ENCODE results near the gene ANGPTL5. TPM values are rescaled to one million over a fixed set of nuclear protein-coding genes. Genes with fewer than 3 reads are reported as not detected.
"Not testable (repeated sequence)": the region's sequence is repeated elsewhere in the genome, so short reads cannot be mapped to it uniquely, and the experiment has no call there.

ANGPTL5 gene
- total RNA-seq, result 1 to 10 TPM in 1 of 4 donors, not detected in 3; 1.1 TPM

DNA sequence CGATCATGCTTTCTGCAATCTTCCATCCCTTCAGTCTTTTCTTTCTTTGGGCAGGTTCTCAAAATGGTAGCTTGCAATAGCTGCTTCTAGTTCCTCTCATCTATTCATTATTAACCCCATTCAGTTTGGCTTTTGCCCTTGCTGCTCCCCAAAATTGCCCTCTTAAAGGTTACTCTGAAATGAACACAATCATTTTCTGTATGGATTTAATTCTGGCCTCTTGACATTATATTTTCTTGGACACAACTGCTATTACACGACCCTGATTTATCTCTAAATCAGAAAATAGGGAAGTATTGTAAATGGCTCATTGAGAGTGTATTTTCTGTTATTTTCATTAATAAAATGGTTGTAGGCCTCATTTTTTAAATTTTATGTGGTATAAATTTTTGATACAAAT is at the start of gene ANGPTL5:
ANGPTL5 (minus strand) TSS at position 101 of the 400 bp plus-strand sequence. CDS start 8,613 bp downstream, outside the sequence.
- H3K4me1 ChIP-seq, result peaks cover 0 to 10% of the 10 kb centered on the region in 2 donors
- DNase-seq, result no peak
- ATAC-seq, result no peak
- in situ Hi-C loops (cut with MboI; ENCODE audit: low sequenced_read_pairs in 4 of 4) (no loop called here), intact Hi-C loops (cut with DNase I; ENCODE audit: low total_unique reads) (loop anchor here (10.0 kb wide), 1 partner anchor 198 kb away; the partner anchor contains the start of gene YAP1)
- TF ChIP-seq, protein P1, sequence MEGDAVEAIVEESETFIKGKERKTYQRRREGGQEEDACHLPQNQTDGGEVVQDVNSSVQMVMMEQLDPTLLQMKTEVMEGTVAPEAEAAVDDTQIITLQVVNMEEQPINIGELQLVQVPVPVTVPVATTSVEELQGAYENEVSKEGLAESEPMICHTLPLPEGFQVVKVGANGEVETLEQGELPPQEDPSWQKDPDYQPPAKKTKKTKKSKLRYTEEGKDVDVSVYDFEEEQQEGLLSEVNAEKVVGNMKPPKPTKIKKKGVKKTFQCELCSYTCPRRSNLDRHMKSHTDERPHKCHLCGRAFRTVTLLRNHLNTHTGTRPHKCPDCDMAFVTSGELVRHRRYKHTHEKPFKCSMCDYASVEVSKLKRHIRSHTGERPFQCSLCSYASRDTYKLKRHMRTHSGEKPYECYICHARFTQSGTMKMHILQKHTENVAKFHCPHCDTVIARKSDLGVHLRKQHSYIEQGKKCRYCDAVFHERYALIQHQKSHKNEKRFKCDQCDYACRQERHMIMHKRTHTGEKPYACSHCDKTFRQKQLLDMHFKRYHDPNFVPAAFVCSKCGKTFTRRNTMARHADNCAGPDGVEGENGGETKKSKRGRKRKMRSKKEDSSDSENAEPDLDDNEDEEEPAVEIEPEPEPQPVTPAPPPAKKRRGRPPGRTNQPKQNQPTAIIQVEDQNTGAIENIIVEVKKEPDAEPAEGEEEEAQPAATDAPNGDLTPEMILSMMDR (IDR thresholded peaks at IDR 0.05 in 4 of 5, conservative IDR thresholded peaks at IDR 0.05 in 1 of 5), result no peak
- no peaks in the 10 kb centered on the region for H3K27me3 ChIP-seq
- H3K27ac ChIP-seq, result peak within 1 kb of the TSS; percentile 59 to 78 (median 66)
- no peaks in the 10 kb centered on the region for H3K9me3 ChIP-seq
- H3K4me3 ChIP-seq, result peak within 1 kb of the TSS; percentile 73 to 98 (median 79)
- no peaks in the 10 kb centered on the region for H3K36me3 ChIP-seq

DNA sequence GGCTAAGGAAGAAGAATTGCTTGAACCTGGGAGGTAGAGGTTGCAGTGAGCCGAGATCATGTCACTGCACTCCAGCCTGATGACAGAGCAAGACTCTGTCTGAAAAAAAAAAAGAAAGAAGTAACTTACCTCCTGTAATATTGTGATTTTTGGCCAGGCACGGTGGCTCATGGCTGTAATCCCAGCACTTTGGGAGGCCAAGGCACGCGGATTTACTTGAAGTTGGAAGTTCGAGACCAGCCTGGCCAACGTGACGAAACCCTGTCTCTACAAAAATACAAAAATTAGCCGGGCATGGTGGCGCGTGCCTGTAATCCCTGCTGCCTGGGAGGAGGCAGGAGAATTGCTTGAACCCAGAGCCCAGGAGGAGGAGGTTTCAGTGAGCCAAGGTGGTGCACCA is 47.9 kb upstream of the ANGPTL5 start:
- intact Hi-C loops (cut with DNase I; ENCODE audit: low total_unique reads); in situ Hi-C loops (cut with MboI; ENCODE audit: low sequenced_read_pairs in 4 of 4); H3K36me3 ChIP-seq; H3K4me1 ChIP-seq; H3K9me3 ChIP-seq; H3K4me3 ChIP-seq; DNase-seq; ATAC-seq; H3K27me3 ChIP-seq; H3K27ac ChIP-seq: not testable (repeated sequence)

DNA sequence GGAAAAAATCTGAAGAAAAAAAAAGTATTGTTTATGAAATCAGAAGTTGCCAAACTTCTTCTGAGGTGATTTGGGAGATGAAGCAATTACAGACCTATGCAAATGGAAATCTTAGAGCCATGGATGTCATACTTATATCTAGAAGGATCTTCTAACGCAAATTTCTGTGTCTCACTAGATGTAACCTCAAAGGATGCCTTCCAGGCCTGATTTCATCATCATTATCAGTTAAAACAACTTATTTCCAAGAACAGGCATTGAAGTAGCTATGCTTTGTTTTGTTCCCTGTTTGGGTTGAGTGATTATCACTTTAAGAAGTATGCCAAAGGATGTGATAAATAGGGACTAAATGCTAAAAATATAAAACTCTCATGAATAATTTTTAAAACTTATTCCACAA is 43.9 kb upstream of the ANGPTL5 start:
- intact Hi-C loops (cut with DNase I; ENCODE audit: low total_unique reads), result no loop called here

DNA sequence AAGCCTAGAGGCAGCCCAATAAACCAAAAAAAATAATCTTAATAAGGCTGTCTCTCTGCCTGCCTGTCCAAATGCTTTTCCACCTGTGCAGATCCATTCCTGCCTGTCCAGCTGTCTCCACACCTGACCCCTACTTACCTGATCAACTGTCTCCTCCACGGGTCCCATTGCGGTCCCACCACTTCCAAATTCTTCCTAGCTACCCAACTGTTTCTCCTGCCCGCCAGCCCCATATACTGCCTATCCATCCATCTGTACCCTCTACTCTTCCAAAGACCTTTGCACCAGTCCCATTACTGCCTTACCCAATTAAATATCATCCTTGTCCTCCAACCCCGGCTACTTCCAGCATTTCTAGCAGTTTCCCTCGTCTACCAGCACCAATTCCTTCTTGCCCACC is 39.4 kb upstream of the ANGPTL5 start:
- in situ Hi-C loops (cut with MboI; ENCODE audit: low sequenced_read_pairs in 4 of 4), result no loop called here
- no peak for ATAC-seq
- no peaks in the 10 kb centered on the region for H3K36me3 ChIP-seq
- DNase-seq, result no peak
- no peaks in the 10 kb centered on the region for H3K27me3 ChIP-seq
- TF ChIP-seq, protein P1 (IDR thresholded peaks at IDR 0.05 in 4 of 5, conservative IDR thresholded peaks at IDR 0.05 in 1 of 5), result no peak
- TF ChIP-seq POLR2A (IDR thresholded peaks at IDR 0.05), result no peak
- H3K27ac ChIP-seq, result no peak overlapping the region
- H3K4me3 ChIP-seq, result no peak overlapping the region
- intact Hi-C loops (cut with DNase I; ENCODE audit: low total_unique reads), result no loop called here
- no peaks in the 10 kb centered on the region for H3K4me1 ChIP-seq
- H3K9me3 ChIP-seq, result no peaks in the 10 kb centered on the region

More for the DNA sequence above, 43.9 kb upstream of the ANGPTL5 start:
- TF ChIP-seq, protein P1 (IDR thresholded peaks at IDR 0.05 in 4 of 5, conservative IDR thresholded peaks at IDR 0.05 in 1 of 5), result no peak
- TF ChIP-seq POLR2A (IDR thresholded peaks at IDR 0.05), result no peak
- ATAC-seq (no peak), DNase-seq (no peak)
- Histone ChIP-seq H3K36me3 (no peaks in the 10 kb centered on the region), H3K27ac (no peak overlapping the region), H3K4me1 (no peaks in the 10 kb centered on the region), H3K4me3 (no peak overlapping the region), H3K9me3 (no peaks in the 10 kb centered on the region), H3K27me3 (no peaks in the 10 kb centered on the region)
- in situ Hi-C loops (cut with MboI; ENCODE audit: low sequenced_read_pairs in 4 of 4), result no loop called here

DNA sequence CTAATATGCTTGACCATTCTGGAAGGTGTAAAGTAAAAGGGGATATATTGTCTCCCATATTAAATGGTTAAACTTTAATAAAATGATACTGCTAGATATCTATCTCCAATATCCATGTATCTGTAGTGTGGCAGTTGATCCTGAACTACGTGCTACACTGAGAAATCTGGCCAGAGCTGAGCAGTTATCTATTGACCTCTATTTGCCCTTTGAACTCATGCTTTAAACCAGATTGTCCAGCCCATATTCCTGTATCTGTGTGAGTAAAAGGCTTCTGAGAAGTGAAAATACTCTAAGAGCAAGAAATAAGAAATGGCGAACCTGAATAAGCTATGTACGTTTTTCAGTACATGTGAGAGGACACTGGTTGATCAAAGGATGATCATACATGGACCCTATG is 39.0 kb upstream of the ANGPTL5 start:
- no peaks in the 10 kb centered on the region for H3K9me3 ChIP-seq
- no peaks in the 10 kb centered on the region for H3K27me3 ChIP-seq
- in situ Hi-C loops (cut with MboI; ENCODE audit: low sequenced_read_pairs in 4 of 4) (no loop called here), intact Hi-C loops (cut with DNase I; ENCODE audit: low total_unique reads) (no loop called here)
- no peaks in the 10 kb centered on the region for H3K36me3 ChIP-seq
- H3K27ac ChIP-seq, result no peak overlapping the region
- ATAC-seq (no peak), DNase-seq (no peak)
- no peaks in the 10 kb centered on the region for H3K4me1 ChIP-seq
- H3K4me3 ChIP-seq, result no peak overlapping the region
- TF ChIP-seq POLR2A (IDR thresholded peaks at IDR 0.05), result no peak
- TF ChIP-seq, protein P1 (IDR thresholded peaks at IDR 0.05 in 4 of 5, conservative IDR thresholded peaks at IDR 0.05 in 1 of 5), result no peak
